Ectodermal cell (in vitro differentiated cells): ENCODE measurements around the gene C1QTNF8.

ENCODE experiments used
- H3K27ac ChIP-seq: 2 replicates; pipeline ENCODE4 v1.7.0; 2013; ENCODE audit warnings: mild to moderate bottlenecking, low read depth, low read length; ENCODE audit not compliant: insufficient read depth, poor library complexity, severe bottlenecking
- H3K27me3 ChIP-seq: 2 replicates; pipeline ENCODE4 v1.7.0; 2013; ENCODE audit warnings: mild to moderate bottlenecking, low read length; ENCODE audit not compliant: insufficient read depth, control insufficient read depth, poor library complexity, severe bottlenecking
- H3K36me3 ChIP-seq: one replicate; pipeline ENCODE4 v1.7.0; 2013; ENCODE audit warnings: low read length; ENCODE audit not compliant: control insufficient read depth, insufficient read depth
- H3K4me1 ChIP-seq: one replicate; pipeline ENCODE4 v1.7.0; 2013; ENCODE audit warnings: low read length; ENCODE audit not compliant: control insufficient read depth, insufficient read depth
- H3K4me3 ChIP-seq: 2 replicates; pipeline ENCODE4 v1.7.0; 2013; ENCODE audit warnings: low read depth, low read length, control low read depth; ENCODE audit not compliant: insufficient read depth
- H3K9me3 ChIP-seq: 2 replicates; pipeline ENCODE4 v1.7.0; 2013; ENCODE audit warnings: mild to moderate bottlenecking, low read length, moderate library complexity; ENCODE audit not compliant: control insufficient read depth
- WGBS, 2 experiments: methylation state at CpG; one replicate each; pipeline ENCODE4 v1.1.7; 2013; ENCODE audit warnings: missing lambda C conversion rate in 2 of 2; 5-methylcytosine and 5-hydroxymethylcytosine counted together

The C1QTNF8 gene

GRCh38 chr16:1127101-1127500 lies 31.1 kb upstream of the C1QTNF8 start:
- H3K4me3 ChIP-seq = no peak overlapping the region
- no peaks in the 10 kb centered on the region for H3K36me3 ChIP-seq
- no peak overlapping the region for H3K27ac ChIP-seq
- H3K4me1 ChIP-seq = peaks cover 12% of the 10 kb centered on the region
- no peaks in the 10 kb centered on the region for H3K27me3 ChIP-seq
- WGBS, 2 experiments = 83 to 87% methylated on average over 16 of the region's 16 CpGs
- H3K9me3 ChIP-seq = no peaks in the 10 kb centered on the region

GRCh38 chr16:1126586-1126985 lies 30.5 kb upstream of the C1QTNF8 start:
- WGBS, 2 experiments = 74 to 78% methylated on average over 9 to 10 of the region's 10 CpGs
- Histone ChIP-seq H3K36me3 (no peaks in the 10 kb centered on the region), H3K9me3 (no peaks in the 10 kb centered on the region), H3K4me1 (peaks cover 14% of the 10 kb centered on the region), H3K27ac (no peak overlapping the region), H3K27me3 (no peaks in the 10 kb centered on the region), H3K4me3 (no peak overlapping the region)

GRCh38 chr16:1126044-1126443 lies 30.0 kb upstream of the C1QTNF8 start:
- Histone ChIP-seq H3K36me3 (no peaks in the 10 kb centered on the region), H3K4me3 (no peak overlapping the region), H3K27me3 (no peaks in the 10 kb centered on the region), H3K4me1 (peaks cover 18% of the 10 kb centered on the region), H3K27ac (no peak overlapping the region), H3K9me3 (no peaks in the 10 kb centered on the region)
- 88 to 90% methylated on average over 17 of the region's 17 CpGs for WGBS, 2 experiments

DNA sequence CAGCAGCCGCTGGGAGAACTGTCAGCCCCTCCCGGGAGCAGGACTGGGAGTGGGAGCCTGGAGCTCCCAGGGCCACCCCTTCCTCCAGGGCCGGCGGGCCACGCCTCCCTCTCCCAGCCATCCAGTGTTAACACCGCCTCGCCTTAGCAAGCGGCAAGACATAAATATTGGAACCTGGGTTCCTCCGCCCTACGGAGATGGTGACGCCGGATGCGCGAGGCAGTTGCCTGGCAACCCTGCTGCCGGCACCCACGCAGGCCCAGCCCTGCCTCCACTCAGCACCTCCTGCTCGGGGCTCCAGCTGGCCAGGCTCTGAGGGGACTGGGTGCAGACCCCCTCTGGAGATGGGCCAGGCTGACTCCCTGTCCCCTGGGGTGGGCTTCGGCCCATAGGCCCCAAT lies 29.4 kb upstream of the C1QTNF8 start:
- Histone ChIP-seq H3K27me3 (no peaks in the 10 kb centered on the region), H3K27ac (no peak overlapping the region)
- 83 to 84% methylated on average over 18 of the region's 18 CpGs for whole genome bisulfite sequencing, 2 experiments

DNA sequence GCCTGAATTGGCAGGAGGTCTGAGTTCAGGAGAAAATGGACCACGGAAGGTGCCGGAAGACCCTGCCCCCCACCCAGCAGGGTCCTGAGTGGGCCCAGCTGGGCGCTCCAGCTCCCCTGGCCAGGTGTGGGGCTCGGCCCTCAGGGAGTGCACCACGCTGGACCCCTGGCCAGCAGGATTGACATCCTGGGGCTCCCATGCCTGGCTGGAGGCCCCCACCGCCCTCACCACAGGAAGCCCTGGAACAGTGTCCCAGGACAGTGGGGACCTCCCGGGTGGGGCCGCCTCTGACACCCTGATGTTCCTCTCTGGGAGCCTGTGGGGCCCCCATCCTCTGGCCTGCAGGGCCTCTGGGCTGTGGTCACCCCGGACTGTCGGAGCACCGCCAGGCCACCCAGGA lies 28.8 kb upstream of the C1QTNF8 start:
- no peaks in the 10 kb centered on the region for H3K36me3 ChIP-seq
- peaks cover 25% of the 10 kb centered on the region for H3K4me1 ChIP-seq
- no peak overlapping the region for H3K4me3 ChIP-seq
- H3K27me3 ChIP-seq = no peaks in the 10 kb centered on the region
- no peak overlapping the region for H3K27ac ChIP-seq
- 94 to 97% methylated on average over 11 of the region's 11 CpGs for WGBS, 2 experiments
- no peaks in the 10 kb centered on the region for H3K9me3 ChIP-seq

More for the DNA sequence above, 29.4 kb upstream of the C1QTNF8 start:
- Histone ChIP-seq H3K36me3 (no peaks in the 10 kb centered on the region), H3K4me1 (peaks cover 22% of the 10 kb centered on the region), H3K4me3 (no peak overlapping the region), H3K9me3 (no peaks in the 10 kb centered on the region)

- Histone ChIP-seq H3K4me1 (peaks cover 25% of the 10 kb centered on the region), H3K27me3 (no peaks in the 10 kb centered on the region), H3K4me3 (no peak overlapping the region), H3K36me3 (no peaks in the 10 kb centered on the region), H3K27ac (no peak overlapping the region), H3K9me3 (no peaks in the 10 kb centered on the region)
- 94% methylated on average over 18 of the region's 18 CpGs for WGBS, 2 experiments
Measured at GRCh38 chr16:1124291-1124690, 28.2 kb upstream of the C1QTNF8 start.

GRCh38 chr16:1123525-1124230 lies 27.6 kb upstream of the C1QTNF8 start:
- Histone ChIP-seq H3K4me1 (peaks cover 25% of the 10 kb centered on the region), H3K27ac (no peak overlapping the region), H3K9me3 (no peaks in the 10 kb centered on the region), H3K36me3 (no peaks in the 10 kb centered on the region), H3K4me3 (no peak overlapping the region), H3K27me3 (no peaks in the 10 kb centered on the region)
- WGBS, 2 experiments = 87 to 89% methylated on average over 21 of the region's 21 CpGs

DNA sequence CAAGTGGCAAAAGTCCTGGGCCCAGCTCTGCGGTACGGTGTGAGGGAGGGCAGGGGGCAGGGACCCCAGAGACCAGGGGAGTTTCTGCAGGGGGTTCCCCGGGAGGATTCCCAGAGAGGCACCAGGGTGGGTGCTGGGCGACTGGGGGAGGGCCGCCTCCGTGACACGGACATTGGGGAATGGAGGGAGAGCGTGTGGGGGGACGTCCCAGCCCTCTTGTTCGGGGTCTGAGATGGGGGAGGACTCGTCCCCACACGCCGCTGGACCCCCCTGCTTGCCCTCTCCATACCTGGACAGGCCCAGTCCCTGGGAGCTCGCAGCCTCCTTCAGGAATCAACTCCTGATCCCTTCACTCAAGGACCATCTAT lies 26.3 kb upstream of the C1QTNF8 start:
- H3K4me1 ChIP-seq = peaks cover 25% of the 10 kb centered on the region
- WGBS, 2 experiments = 94 to 95% methylated on average over 14 of the region's 14 CpGs
- no peaks in the 10 kb centered on the region for H3K36me3 ChIP-seq
- no peaks in the 10 kb centered on the region for H3K9me3 ChIP-seq
- no peak overlapping the region for H3K4me3 ChIP-seq
- no peaks in the 10 kb centered on the region for H3K27me3 ChIP-seq
- no peak overlapping the region for H3K27ac ChIP-seq

GRCh38 chr16:1121601-1122397 lies 25.8 kb upstream of the C1QTNF8 start:
- no peak overlapping the region for H3K4me3 ChIP-seq
- peaks cover 25% of the 10 kb centered on the region for H3K4me1 ChIP-seq
- H3K36me3 ChIP-seq = no peaks in the 10 kb centered on the region
- 92 to 94% methylated on average over 30 of the region's 30 CpGs for WGBS, 2 experiments
- H3K9me3 ChIP-seq = no peaks in the 10 kb centered on the region
- H3K27ac ChIP-seq = no peak overlapping the region
- no peaks in the 10 kb centered on the region for H3K27me3 ChIP-seq

DNA sequence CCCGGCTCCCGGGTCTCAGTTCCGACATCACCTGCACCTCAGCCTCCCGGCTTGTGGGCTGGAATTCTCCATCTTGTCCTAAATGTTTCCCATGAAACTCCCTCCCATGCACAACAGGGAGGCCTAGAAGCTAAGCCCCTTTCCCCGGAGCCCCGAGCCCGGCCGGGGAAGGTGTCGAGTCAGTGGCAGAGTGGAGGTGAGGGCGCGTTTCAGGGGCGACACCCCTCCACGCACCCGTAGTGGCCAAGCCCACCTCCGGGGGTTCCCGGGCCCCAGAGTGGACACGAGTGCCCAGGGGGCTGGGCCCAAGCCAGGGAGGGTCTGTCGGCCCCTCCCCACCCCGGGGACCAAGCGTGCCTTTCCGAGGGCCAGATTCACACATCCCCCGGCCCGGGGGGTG lies 25.0 kb upstream of the C1QTNF8 start:
- Histone ChIP-seq H3K4me1 (peaks cover 23% of the 10 kb centered on the region), H3K36me3 (no peaks in the 10 kb centered on the region), H3K9me3 (no peaks in the 10 kb centered on the region), H3K27me3 (no peaks in the 10 kb centered on the region), H3K27ac (no peak overlapping the region), H3K4me3 (no peak overlapping the region)
- 89 to 91% methylated on average over 23 of the region's 23 CpGs for WGBS, 2 experiments
